22Rv1 (cell line): Measurements from ENCODE around the gene MAST2.

Source experiments
- CTCF ChIP-seq: fragments of 450-650 bp; IDR thresholded peaks from 2 replicates; pipeline ENCODE4 v1.5.1; 2017; ENCODE audit warnings: mild to moderate bottlenecking
- ZFX ChIP-seq: fragments of 450-650 bp; IDR thresholded peaks from 2 replicates; pipeline ENCODE4 v1.6.1; 2017; ENCODE audit warnings: antibody characterized with exemption, borderline replicate concordance

GRCh38 chr1:45886229-45886628 is 82.8 kb downstream of the MAST2 start:
- TF ChIP-seq CTCF, result no peak
- TF ChIP-seq ZFX, result no peak
